Fibroblast of villous mesenchyme (primary cell): ENCODE measurements around the gene CPT2. TPM values are rescaled to one million over a fixed set of nuclear protein-coding genes. Genes with fewer than 3 reads are reported as not detected.
A peak's percentile ranks its signal among the peaks of the same experiment; 100 is the strongest.

Experiments used
- DNase-seq: peaks from one replicate; pipeline ENCODE4 v3.0.0-alpha.2; 2010; ENCODE audit warnings: low read depth
- H3K4me3 ChIP-seq: 2 replicates; pipeline ENCODE4 v1.5.1; 2011; ENCODE audit warnings: low read depth, mild to moderate bottlenecking, low read length
- total RNA-seq: library from RNA; depleted of rRNA; stranded (reverse); fragments of >200 nt; gene quantifications from 2 replicates; pipeline ENCODE4 v1.2.3, GENCODE V29; 2012
- TF ChIP-seq, protein P1 (sequence below): IDR thresholded peaks from 2 replicates; pipeline ENCODE4 v1.5.1; 2012; ENCODE audit warnings: low read depth, mild to moderate bottlenecking, low read length; ENCODE audit not compliant: insufficient read depth

The CPT2 gene
- total RNA-seq, 1 donor, result 19.0 TPM

DNA sequence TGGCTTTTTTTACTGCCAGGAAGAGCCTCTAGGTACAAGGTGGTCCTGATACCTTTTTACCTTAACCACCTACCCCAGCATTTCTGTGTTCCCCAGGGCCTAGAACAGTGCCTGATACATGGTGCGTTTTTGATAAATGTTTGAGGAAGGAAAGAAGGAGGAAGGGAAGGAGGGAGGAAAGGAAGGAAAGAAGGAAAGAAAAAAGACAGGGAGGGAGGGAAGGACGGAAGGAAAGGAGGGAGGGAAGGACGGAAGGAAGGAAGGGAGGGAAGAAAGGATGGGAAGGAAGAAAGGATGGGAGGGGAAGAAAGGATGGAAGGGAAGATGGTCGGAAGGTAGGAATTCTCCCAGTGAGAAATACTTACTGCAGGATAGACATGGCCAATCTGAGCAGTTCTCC, 53.7 kb downstream of the CPT2 start:
- TF ChIP-seq, protein P1, sequence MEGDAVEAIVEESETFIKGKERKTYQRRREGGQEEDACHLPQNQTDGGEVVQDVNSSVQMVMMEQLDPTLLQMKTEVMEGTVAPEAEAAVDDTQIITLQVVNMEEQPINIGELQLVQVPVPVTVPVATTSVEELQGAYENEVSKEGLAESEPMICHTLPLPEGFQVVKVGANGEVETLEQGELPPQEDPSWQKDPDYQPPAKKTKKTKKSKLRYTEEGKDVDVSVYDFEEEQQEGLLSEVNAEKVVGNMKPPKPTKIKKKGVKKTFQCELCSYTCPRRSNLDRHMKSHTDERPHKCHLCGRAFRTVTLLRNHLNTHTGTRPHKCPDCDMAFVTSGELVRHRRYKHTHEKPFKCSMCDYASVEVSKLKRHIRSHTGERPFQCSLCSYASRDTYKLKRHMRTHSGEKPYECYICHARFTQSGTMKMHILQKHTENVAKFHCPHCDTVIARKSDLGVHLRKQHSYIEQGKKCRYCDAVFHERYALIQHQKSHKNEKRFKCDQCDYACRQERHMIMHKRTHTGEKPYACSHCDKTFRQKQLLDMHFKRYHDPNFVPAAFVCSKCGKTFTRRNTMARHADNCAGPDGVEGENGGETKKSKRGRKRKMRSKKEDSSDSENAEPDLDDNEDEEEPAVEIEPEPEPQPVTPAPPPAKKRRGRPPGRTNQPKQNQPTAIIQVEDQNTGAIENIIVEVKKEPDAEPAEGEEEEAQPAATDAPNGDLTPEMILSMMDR, result no peak
- H3K4me3 ChIP-seq, result no peak overlapping the region
- DNase-seq, result no peak

DNA sequence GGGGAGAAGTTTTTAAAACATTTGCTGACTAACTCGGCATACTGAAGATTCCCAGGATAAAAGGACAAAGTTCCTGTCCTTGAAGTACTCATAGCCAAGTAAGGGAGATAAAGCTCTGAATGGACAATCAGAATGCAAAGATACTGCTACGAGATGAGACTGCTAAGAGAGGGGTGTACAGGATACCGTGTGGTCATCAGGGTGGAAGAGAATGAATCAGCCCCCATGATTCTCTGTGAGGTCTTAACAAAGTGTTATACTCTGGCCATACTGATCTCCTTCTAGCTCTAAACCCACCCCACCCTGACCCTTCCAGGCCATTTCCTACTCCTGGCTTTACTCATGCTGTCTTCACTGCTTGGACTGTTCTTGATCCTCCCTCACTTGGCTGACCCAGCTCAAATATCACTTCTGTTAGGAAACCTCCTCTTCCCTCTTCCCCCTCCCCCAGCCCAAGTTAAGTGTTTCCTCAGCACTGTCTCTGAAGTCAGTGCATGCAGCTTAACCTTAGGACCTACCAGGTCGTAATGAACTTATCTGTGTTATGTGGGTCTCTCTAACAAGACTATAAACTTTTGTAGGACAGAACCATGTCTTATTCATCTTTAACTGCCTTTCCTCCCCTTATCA, 57.5 kb downstream of the CPT2 start:
- no peak overlapping the region for H3K4me3 ChIP-seq
- DNase-seq, result peak; percentile 90
- TF ChIP-seq, protein P1, result no peak

DNA sequence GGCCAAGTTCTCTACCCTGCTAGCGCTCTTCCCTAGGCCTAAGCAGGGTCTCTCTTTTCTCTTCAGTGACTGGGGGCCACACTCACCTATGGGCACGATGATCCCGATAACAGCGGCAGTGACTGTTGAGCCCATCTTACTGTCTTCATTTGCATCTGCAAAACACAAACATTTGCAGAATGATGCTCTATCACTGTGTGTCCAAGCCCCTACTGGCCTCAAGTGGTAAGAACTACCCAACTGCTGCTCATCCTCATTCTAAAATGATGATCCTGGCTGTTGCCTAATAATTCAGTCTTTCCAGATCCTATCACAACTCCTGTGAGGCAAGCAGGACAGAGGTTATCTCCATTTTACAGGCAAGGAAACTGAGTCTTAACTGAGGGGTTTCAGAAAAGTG, 58.4 kb downstream of the CPT2 start:
- DNase-seq, result peak; percentile 10
- TF ChIP-seq, protein P1, result peak; percentile 19
- no peak overlapping the region for H3K4me3 ChIP-seq

DNA sequence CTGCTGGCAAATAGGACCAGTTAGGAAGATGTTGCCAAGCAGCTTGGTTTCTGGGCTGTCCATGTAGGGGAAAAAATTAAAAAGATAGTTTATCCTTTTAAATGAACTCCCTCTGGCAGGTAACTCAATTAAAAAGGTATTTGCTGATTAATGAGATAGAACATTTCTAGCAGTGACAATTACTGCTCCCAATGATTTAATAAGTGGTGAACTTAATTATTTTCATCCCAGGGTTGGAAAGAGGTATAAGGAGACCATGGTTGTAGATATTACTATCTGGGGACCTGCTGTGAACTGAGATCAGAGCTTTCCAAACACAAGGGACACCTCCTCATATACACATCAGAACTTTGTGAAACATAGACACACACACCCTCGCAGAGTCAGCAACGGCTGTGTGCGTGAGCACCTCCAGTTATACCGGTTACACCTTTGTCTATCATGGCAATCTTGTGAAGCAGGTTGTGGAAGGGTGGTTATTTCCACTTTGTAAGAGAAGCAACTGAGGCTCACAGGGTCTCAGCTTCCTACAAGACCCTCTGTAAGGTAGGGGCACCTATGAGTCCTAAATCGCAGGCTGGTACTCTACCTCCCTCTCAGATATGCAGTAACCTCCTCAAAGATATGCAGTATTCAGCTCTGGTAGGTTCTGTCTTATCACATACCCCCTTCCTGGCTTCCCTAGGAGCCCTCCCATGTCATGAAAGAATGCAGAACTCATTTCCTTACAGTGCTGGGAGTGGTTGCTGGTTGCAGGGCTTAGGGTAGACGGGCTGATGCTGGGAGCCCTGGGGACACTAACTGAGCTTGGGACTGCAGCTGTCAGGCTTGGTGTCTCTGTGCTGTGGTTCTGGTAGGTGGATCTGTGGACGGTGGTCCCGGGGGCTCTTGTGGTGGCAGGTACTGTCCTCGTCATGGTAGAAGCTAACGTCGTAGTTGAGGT, 60.2 kb downstream of the CPT2 start:
- no peak overlapping the region for H3K4me3 ChIP-seq
- TF ChIP-seq, protein P1, result no peak
- DNase-seq, result no peak

DNA sequence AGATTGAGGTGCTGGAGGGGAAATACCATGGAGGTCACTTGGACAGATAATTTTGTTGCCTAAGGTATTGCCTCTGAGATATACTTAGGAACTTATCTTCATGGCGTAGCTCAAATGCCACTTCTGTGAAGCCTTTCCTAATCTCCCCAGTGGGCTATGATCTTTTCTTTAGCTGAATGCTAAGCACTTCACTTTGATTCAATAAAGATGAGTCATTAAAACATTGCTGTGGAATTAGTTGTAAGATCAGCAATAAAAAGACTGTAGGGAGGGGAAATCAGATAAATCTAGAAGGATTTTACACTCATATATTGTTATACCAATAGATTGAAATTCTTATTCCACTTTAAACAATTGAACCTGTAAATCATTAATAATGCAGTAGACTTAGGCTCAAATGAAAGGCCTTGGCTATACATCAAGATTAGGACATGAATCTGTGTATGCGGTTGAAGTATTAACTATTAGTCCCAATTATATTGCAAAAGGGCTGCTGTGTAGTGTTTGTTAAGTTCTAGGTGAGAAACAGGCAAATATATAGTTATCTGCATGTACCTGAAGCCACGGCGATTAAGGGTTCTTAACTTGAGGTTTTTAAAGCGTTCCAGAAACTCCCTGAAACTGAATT, 60.9 kb downstream of the CPT2 start:
- no peak overlapping the region for H3K4me3 ChIP-seq
- TF ChIP-seq, protein P1, result no peak
- DNase-seq, result no peak

DNA sequence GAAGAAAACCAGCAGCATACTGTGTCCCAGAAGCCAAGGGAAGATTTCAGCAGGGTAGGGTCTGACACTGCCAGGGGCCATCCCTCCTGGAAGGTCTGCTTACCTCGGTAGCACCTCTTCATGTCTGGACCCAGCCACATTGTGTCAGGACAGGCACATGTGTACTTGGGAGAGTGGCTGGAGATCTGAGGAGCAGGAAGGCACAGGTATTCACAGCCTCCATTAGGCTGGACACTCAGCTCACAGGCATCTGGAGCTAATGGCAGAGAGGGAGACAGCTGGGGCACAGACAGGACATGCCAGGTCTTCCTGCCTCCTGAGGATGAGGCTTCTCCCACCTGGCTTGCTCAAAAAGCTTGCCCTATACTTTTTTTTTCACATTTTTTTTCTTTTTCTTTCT, 61.6 kb downstream of the CPT2 start:
- no peak for DNase-seq
- H3K4me3 ChIP-seq, result no peak overlapping the region
- TF ChIP-seq, protein P1, result no peak
